NCI-H1092 treated with DMSO at 0.1 percent for 48 hours (cell line): Measurements from ENCODE around the gene OR12D1.

ENCODE experiments used
- DNase-seq: peaks from one replicate; lab custom pipeline; 2025; lab: John Stamatoyannopoulos, UW

OR12D1 gene

DNA sequence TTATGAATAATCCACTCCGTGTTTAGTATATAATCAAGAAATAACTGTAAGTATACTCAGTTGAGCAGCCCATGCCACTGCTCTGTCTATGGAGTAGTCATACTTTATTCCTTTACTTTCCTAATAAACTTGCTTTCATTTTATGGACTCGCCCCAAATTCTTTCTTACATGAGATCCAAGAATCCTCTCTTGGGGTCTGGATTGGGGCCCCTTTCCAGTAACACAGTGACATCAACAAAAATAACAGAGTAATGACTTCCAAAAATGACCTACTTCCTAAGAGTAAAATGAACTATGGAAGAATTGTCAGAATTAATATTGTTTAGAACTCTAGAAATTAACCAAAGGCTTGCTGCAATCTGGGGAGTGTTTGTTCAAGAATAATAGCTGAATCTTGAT, 51.1 kb downstream of the OR12D1 start:
- no peak for DNase-seq

DNA sequence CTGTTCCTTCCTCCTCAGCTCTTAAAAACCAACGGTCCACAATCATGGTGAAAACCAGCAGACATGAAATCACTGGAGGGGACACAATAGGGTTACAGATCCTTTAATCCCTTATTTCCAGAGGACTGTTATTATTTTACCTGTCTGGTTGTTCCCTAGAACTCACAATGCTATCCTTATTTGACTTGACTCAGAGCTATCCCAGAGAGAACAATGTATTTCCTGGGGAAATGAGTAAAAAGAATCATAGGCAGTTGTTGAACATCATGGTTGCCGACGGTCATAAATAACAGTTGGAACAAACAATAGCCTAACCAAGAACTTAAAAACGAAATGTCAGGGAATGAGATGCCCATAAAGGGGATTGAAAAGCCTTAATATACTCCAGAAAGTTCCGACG, 51.5 kb downstream of the OR12D1 start:
- no peak for DNase-seq
